NCI-H2171 treated with DMSO at 0.1 percent for 48 hours (cell line): ENCODE measurements around the gene CORO6.
"Not testable (repeated sequence)": the region's sequence is repeated elsewhere in the genome, so short reads cannot be mapped to it uniquely, and the experiment has no call there.

ENCODE experiments used
- DNase-seq: peaks from one replicate; lab custom pipeline; 2025; lab: John Stamatoyannopoulos, UW

CORO6 gene

GRCh38 chr17:29622337-29623282, at the start of gene CORO6:
TSS of gene CORO6 (minus strand) at chr17:29622912. CDS start at chr17:29621421, 1,491 bp downstream.
- DNase-seq, result peak; percentile 15

DNA sequence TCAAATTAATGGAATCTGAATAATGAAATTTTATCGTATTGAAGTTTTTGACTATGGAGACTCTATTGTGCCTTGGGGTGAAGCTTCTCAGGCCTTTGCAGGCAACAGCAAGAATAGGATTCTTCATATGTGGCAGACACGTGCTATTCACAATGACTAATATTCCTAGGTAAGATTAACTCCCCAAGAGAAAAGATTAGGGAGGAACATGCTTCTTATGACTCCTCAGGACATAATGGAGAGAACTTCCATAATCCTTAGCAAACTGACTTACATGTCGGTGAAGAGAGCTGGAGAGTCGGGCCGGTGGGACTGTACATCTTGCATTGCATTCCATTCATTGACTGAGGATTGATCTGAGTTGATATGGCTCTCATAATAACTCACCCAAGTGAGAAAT, 48.9 kb upstream of the CORO6 start:
- no peak for DNase-seq

- DNase-seq, result no peak
These were observed 46.6 kb upstream of the CORO6 start for GRCh38 chr17:29669266-29669665.

GRCh38 chr17:29667969-29668368, 45.3 kb upstream of the CORO6 start:
- no peak for DNase-seq

DNA sequence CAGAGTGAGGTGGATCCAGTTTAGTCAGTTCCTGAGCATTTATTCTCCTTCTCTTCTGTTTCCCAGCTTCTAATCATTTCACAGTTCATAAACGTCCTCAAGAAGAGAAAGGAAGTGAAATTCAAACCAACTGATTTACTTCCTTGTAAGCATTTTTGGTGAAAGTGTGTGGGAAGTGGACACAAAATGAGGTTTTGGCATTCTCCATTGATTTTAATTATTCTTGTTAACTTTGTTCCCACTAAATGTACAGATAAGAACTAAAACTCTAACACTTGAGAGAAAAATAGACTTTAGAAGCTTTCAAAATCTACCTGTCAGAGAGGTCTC, 42.7 kb upstream of the CORO6 start:
- DNase-seq, result no peak

GRCh38 chr17:29664743-29665480, 42.2 kb upstream of the CORO6 start:
- DNase-seq, result no peak

- peak; percentile 68 for DNase-seq
These were observed 40.4 kb upstream of the CORO6 start for GRCh38 chr17:29663155-29663554.

- peak; percentile 38 for DNase-seq
These were observed 38.5 kb upstream of the CORO6 start for GRCh38 chr17:29661213-29661612.

- no peak for DNase-seq
These were observed 36.4 kb upstream of the CORO6 start for GRCh38 chr17:29659155-29659554.

DNA sequence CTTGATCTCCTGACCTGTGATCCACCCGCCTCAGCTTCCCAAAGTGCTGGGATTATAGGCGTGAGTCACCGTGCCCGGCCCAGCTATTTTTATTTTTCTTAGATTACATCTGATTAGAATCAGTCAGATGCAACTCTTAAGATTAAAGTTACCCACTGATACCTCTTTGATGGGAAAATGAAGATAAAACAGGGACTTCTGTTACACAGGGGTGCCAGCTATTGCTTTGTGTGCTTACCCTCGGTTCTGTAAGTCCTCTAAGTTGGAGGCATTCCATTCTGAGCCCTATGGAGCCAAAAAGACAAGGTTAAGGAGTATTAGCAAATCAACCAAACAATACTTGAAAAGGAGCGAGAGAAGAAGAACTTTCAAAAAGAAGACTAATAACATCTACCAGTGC, 32.6 kb upstream of the CORO6 start:
- no peak for DNase-seq

DNA sequence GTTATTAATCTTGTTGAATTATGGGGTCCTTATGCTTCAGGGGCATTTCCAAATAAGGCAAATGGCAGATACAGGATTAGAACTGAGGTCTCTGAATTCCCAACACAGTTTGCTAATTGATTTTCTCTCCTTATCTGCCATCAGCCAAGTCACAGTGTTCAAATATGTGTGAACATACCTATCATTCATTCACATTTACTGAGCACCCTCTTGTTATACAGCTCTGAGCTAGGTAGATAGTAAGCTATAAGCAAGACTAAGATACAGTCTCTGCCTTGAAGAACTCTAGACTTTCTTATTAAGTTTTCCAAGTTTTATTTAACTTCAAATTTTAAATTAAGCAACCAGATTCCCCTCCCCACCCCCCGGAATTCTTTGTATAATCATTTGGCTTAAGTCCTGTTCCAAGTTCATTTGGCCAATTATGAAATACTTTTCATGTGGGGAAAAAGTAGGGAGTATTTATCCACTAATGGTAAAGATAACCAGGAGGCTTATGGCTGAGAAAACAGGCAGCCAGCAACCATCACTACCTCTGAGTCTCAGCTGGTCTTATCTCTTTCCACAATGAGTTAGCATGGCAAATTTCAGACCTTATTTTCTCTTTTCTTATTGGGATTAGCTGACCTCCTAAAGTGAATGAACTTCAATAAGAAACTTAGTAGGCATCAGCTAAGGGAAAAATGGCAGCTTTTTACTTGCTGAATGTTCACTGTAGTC, 31.4 kb upstream of the CORO6 start:
- DNase-seq, result no peak

GRCh38 chr17:29652976-29653375, 30.3 kb upstream of the CORO6 start:
- no peak for DNase-seq

DNA sequence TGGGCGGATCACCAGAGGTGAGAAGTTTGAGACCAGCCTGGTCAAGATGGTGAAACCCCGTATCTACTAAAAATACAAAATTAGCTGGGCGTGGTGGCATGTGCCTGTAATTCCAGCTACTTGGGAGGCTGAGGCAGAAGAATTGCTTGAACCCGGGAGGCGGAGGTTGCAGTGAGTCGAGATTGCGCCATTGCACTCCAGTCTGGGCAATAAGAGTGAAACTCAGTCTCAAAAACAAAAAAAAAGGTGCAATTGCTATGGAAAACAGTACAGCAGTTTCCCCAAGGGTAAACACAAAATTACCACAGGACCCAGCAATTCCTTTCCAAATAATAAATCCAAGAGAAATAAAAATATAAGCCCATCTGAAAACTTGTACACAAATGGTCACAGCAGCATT, 29.2 kb upstream of the CORO6 start:
- not testable (repeated sequence) for DNase-seq

GRCh38 chr17:29650396-29650795, 27.7 kb upstream of the CORO6 start:
- no peak for DNase-seq

GRCh38 chr17:29649359-29649758, 26.6 kb upstream of the CORO6 start:
- no peak for DNase-seq

GRCh38 chr17:29648005-29648404, 25.3 kb upstream of the CORO6 start:
- no peak for DNase-seq

DNA sequence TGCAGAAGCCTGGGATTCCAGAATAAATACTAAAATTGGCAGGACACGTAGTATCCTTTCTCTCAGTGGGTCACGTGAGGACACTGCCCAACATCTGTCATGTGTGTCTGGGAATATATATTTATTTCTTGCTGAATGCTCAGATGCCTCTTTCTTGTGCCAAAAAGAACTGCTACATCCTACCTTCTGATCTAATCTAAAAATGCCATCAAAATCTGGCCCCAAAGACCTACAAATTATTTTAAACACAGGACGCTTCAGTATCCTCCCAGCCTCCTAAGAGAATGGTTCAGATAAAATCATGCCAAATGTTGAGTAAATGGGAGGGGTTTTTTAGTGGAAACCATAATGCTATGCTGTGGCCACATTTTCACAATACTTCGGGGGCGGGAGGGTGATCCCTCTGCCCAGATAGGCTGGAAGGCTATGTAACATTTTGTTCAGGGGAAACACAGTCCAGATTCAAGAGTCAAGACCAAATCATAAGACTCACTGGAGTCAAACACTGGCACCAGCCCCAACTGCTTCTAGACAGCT, 22.9 kb upstream of the CORO6 start:
- peak; percentile 63 for DNase-seq

DNA sequence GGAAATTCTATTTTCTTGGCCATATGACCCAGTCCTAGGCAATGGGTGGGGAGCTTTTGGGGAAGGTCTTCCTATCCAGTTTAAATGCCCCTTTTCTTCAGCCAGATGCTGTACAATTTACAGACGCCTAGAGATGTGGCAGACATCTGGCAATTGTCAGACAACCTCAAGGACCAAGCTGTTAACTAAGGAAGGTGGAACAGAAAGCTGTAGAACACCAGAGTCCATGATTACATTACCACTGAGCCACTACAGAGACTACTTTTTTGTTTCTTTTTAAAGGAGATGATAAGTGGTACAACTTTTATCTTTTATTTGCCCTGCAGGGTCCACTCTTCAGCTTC, 21.1 kb upstream of the CORO6 start:
- peak; percentile 71 for DNase-seq

GRCh38 chr17:29642171-29642611, 19.5 kb upstream of the CORO6 start:
- peak; percentile 93 for DNase-seq

- no peak for DNase-seq
These were observed 18.4 kb upstream of the CORO6 start for GRCh38 chr17:29640981-29641642.

DNA sequence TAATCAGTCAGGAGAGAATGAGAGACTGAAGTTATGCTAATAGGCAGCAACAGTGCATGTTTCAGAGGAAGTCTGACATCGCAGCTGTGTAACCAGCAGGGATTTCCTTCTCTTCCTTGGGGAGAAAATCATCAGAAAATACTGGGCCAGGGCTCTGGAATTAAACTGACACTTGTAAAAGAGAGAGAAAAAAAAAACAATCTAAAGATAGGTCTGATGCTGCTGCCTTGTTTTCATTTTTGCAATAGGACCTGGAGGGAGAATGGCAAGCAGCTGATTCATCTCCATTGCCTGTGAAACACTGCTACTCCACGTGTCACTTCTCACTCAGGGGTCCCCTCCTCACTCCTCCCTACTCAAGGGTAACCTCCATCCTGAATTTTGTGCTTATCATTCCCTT, 17.7 kb upstream of the CORO6 start:
- DNase-seq, result peak; percentile 50

DNA sequence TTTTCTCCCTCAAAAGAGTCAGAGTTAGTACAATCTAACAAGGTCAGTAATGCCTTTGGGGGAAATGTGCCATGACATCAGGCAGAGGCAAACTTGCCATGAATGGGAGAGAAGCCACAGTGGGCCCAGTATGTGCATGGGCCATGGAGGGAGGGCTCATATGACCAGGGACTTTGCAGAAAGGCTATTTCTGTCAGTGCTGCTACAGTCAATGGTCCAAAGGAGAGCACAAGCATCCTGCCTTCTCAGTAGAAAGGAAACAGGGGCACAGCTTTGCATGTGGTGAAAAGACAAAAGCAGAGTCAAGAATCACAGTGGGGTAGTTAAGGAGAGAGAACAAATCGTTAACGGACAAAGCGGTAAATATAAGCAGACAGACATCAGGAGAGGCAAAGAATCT, 11.2 kb upstream of the CORO6 start:
- no peak for DNase-seq
